ENCODE data around the gene AKT1S1.

DNA sequence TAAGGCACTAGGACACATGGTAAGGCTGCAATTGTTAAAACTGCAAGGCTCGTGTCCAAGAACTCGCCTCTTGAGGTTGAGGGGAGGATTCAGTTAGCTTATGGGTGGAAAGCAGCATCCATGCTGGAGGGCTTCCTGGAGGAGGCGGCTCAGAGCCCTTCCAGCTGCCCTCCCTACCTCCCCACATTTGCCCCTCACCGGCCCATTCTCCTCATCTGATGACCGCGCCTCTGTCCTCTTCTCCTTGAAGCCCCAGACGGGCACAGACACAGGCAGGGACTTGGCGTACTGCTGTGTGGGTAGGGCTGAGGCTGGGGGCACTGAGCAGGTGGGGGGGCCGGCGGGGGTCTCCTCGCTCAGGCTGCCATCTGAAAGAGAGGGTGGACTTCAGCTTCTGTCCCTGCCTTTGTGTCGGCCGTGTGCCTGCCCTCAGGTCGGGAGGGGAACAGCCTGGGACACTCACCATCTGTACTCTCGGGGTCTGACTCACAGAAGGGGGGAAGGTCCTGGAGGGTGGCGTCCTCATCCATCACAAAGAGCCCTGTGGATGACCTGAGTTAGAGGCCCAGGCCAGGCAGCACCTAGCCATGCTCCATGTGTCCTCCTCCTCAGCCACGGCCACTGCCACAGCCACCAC lies 5.7 kb downstream of the AKT1S1 start:
- TF ChIP-seq, protein P1, sequence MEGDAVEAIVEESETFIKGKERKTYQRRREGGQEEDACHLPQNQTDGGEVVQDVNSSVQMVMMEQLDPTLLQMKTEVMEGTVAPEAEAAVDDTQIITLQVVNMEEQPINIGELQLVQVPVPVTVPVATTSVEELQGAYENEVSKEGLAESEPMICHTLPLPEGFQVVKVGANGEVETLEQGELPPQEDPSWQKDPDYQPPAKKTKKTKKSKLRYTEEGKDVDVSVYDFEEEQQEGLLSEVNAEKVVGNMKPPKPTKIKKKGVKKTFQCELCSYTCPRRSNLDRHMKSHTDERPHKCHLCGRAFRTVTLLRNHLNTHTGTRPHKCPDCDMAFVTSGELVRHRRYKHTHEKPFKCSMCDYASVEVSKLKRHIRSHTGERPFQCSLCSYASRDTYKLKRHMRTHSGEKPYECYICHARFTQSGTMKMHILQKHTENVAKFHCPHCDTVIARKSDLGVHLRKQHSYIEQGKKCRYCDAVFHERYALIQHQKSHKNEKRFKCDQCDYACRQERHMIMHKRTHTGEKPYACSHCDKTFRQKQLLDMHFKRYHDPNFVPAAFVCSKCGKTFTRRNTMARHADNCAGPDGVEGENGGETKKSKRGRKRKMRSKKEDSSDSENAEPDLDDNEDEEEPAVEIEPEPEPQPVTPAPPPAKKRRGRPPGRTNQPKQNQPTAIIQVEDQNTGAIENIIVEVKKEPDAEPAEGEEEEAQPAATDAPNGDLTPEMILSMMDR (conservative IDR thresholded peaks at IDR 0.05; ENCODE audit: low read length): no peak
- TF ChIP-seq EZH2phosphoT487 (IDR thresholded peaks at IDR 0.05; ENCODE audit: borderline replicate concordance, low read depth, low read length): no peak
